GM12878 (cell line): ENCODE data around the gene SIL1. TPM values are rescaled to one million over a fixed set of nuclear protein-coding genes. Genes with fewer than 3 reads are reported as not detected.

Experiments used
- ATAC-seq: fragments of 200-7000 bp; cut with Tn5 transposase; 3 replicates; pipeline ENCODE4 v1.9.1; 2020; ENCODE audit warnings: mild to moderate bottlenecking, moderate library complexity
- BruUV-seq: library from RNA; stranded (reverse); fragments of 400-500 nt; replicated peaks from 2 replicates; lab custom pipeline; 2021; lab: Mats Ljungman, UMichigan
- CTCF ChIA-PET: fragments of 300-600 bp; sonication (Branson Sonifier 250); formaldehyde crosslinking; extraction: SDS; loops from one replicate; lab custom pipeline; 2021; ENCODE audit warnings: inconsistent platforms; lab: Yijun Ruan, JAX
- POLR2A ChIA-PET: fragments of 350-600 bp; formaldehyde crosslinking; extraction: SDS; loops from one replicate; lab custom pipeline; 2021; ENCODE audit warnings: inconsistent platforms; lab: Charles Lee
- RAD21 ChIA-PET: fragments of 300-600 bp; sonication (Branson Sonifier 250); formaldehyde crosslinking; loops from one replicate; lab custom pipeline; 2023; ENCODE audit warnings: antibody characterized with exemption; ENCODE audit not compliant: unreplicated experiment; lab: Charles Lee
- SMC1A ChIA-PET: fragments of 300-600 bp; sonication (Branson Sonifier 250); formaldehyde crosslinking; loops from one replicate; lab custom pipeline; 2023; ENCODE audit not compliant: unreplicated experiment, uncharacterized antibody; lab: Charles Lee
- DNase-seq: peaks from one replicate; pipeline ENCODE4 v3.0.0-alpha.2; 2011; ENCODE audit warnings: low read depth, low spot score
- FAIRE-seq: peaks from 3 replicates; lab custom pipeline; 2011; peaks lifted over from hg19 to GRCh38; lab: Jason Lieb, UNC
- H2AFZ ChIP-seq: 2 replicates; pipeline ENCODE4 v1.6.0; 2011; ENCODE audit warnings: low read depth, low read length, control low read depth; ENCODE audit not compliant: control insufficient read depth
- H3K27ac ChIP-seq: 2 replicates; pipeline ENCODE4 v1.5.1; 2011; ENCODE audit warnings: control low read depth; ENCODE audit not compliant: control insufficient read depth, insufficient read depth
- H3K27me3 ChIP-seq, 2 experiments: replicated peaks in 1 of 2; 2 replicates each; pipeline versions ENCODE4 v1.6.0 to v1.6.1; 2011; ENCODE audit warnings: low read length in 1 of 2; ENCODE audit not compliant: control insufficient read depth in 2 of 2, insufficient read depth in 2 of 2
- H3K36me3 ChIP-seq, 2 experiments: 2 replicates each; pipeline ENCODE4 v1.5.1; 2011; ENCODE audit warnings: low read length in 1 of 2; ENCODE audit not compliant: control insufficient read depth in 2 of 2, insufficient read depth in 2 of 2
- H3K4me1 ChIP-seq: 2 replicates; pipeline ENCODE4 v1.6.1; 2011; ENCODE audit warnings: mild to moderate bottlenecking, low read length, moderate library complexity, mixed read lengths; ENCODE audit not compliant: control insufficient read depth, insufficient read depth
- H3K4me2 ChIP-seq: 2 replicates; pipeline ENCODE4 v1.6.0; 2011; ENCODE audit warnings: control low read depth; ENCODE audit not compliant: control insufficient read depth, insufficient read depth
- H3K4me3 ChIP-seq: fragments of 200-600 bp; sonication (generic); 2 replicates; pipeline ENCODE4 v1.5.1; 2016
- H3K79me2 ChIP-seq: 2 replicates; pipeline ENCODE4 v1.6.0; 2011; ENCODE audit warnings: low read length; ENCODE audit not compliant: control insufficient read depth, insufficient read depth
- H3K9ac ChIP-seq: 2 replicates; pipeline ENCODE4 v1.8.0; 2011; ENCODE audit warnings: low read length, control low read depth, mixed read lengths; ENCODE audit not compliant: control insufficient read depth, insufficient read depth
- H3K9me3 ChIP-seq: replicated peaks from 3 replicates; pipeline ENCODE4 v1.5.1; 2011; ENCODE audit warnings: mild to moderate bottlenecking, low read length; ENCODE audit not compliant: control insufficient read depth, insufficient read depth
- H4K20me1 ChIP-seq: 2 replicates; pipeline ENCODE4 v1.6.0; 2011; ENCODE audit not compliant: control insufficient read depth, insufficient read depth
- CTCF ChIP-seq, 3 experiments: IDR thresholded peaks in 2 of 3; conservative IDR thresholded peaks in 1 of 3; 2 replicates each; pipeline ENCODE4 v1.5.1; 2011; ENCODE audit warnings: low read depth in 3 of 3, low read length in 3 of 3, mild to moderate bottlenecking in 3 of 3, control low read depth in 2 of 3, moderate library complexity in 2 of 3, inconsistent platforms in 1 of 3, mixed read lengths in 1 of 3; ENCODE audit not compliant: control insufficient read depth in 2 of 3, insufficient read depth in 1 of 3; ENCODE audit errors: extremely low read depth in 1 of 3
- ETV6 ChIP-seq, 2 experiments: fragments of 450-650 bp in 1 of 2; IDR thresholded peaks in 1 of 2; conservative IDR thresholded peaks in 1 of 2; 2 replicates each; pipeline ENCODE4 v1.6.1; 2014; ENCODE audit warnings: antibody characterized with exemption in 1 of 2, borderline replicate concordance in 1 of 2, low read depth in 1 of 2, mild to moderate bottlenecking in 1 of 2, moderate library complexity in 1 of 2
- HDAC2 ChIP-seq: fragments of 200-600 bp; sonication (generic); IDR thresholded peaks from 2 replicates; pipeline ENCODE4 v1.6.1; 2017
- JUND ChIP-seq: IDR thresholded peaks from 2 replicates; pipeline ENCODE4 v1.6.1; 2012; ENCODE audit warnings: low read depth, mild to moderate bottlenecking, low read length, improper control_type of control experiment, moderate library complexity
- MTA3 ChIP-seq: IDR thresholded peaks from 2 replicates; pipeline ENCODE4 v1.6.1; 2012; ENCODE audit warnings: low read length, inconsistent platforms, borderline replicate concordance
- RAD21 ChIP-seq: IDR thresholded peaks from 2 replicates; pipeline ENCODE4 v1.6.1; 2011; ENCODE audit warnings: mild to moderate bottlenecking, low read depth, low read length, moderate library complexity; ENCODE audit not compliant: insufficient read depth
- RUNX3 ChIP-seq: IDR thresholded peaks from 2 replicates; pipeline ENCODE4 v1.6.1; 2012; ENCODE audit warnings: low read length, inconsistent platforms
- TCF7 ChIP-seq: IDR thresholded peaks from 2 replicates; pipeline ENCODE4 v1.6.1; 2014; ENCODE audit warnings: antibody characterized with exemption, borderline replicate concordance
- USF2 ChIP-seq: IDR thresholded peaks from 2 replicates; pipeline ENCODE4 v1.6.1; 2011; ENCODE audit warnings: low read depth, low read length, improper control_type of control experiment, borderline replicate concordance
- YY1 ChIP-seq: IDR thresholded peaks from 2 replicates; pipeline ENCODE4 v1.6.1; 2011; ENCODE audit warnings: low read depth, mild to moderate bottlenecking, low read length
- ZSCAN29 ChIP-seq: fragments of 450-650 bp; IDR thresholded peaks from 2 replicates; pipeline ENCODE4 v1.6.1; 2017; ENCODE audit warnings: mild to moderate bottlenecking, moderate library complexity
- WGBS: methylation state at CpG from one replicate; pipeline ENCODE4 v1.1.6; 2016; ENCODE audit warnings: low lambda C conversion rate; ENCODE audit not compliant: insufficient replicate concordance, insufficient coverage; ENCODE audit errors: missing lambda C conversion rate; 5-methylcytosine and 5-hydroxymethylcytosine counted together
- in situ Hi-C: fragments of 300-500 bp; cut with MboI; formaldehyde crosslinking; loops from 9 replicates; pipeline ENCODE4 v1.14.3; 2018; ENCODE audit warnings: mixed read lengths
- intact Hi-C: fragments of 100-400 bp; cut with micrococcal nuclease; formaldehyde crosslinking; loops from one replicate; pipeline ENCODE4 v1.14.2; 2022; ENCODE audit not compliant: unreplicated experiment
- polyA plus RNA-seq, 11 experiments: library from polyadenylated mRNA; depleted of rRNA in 4 of 11; unstranded in 6 of 11; stranded (reverse) in 5 of 11; fragments of >200 nt; fragmentation: Nextera tagmentation in 4 of 11; fragmentation: Illumina TruSeq in 1 of 11; extraction: Ambion mirVana in 4 of 11; extraction: Trizol in 1 of 11; gene quantifications; 1 replicate in 1 of 11; 2 replicates in 10 of 11; pipeline versions ENCODE4 v1.2.1 to v1.2.3, GENCODE V29; 2011 to 2016; ENCODE audit warnings: inconsistent platforms in 2 of 11, missing spikeins in 2 of 11, low read depth in 1 of 11
- total RNA-seq, 4 experiments: library from RNA; depleted of rRNA in 3 of 4; stranded (reverse); fragments of >200 nt in 3 of 4; fragmentation: Illumina TruSeq in 1 of 4; extraction: Trizol in 1 of 4; gene quantifications; 2 replicates each; pipeline versions ENCODE4 v1.2.1 to v1.2.3, GENCODE V29; 2013 to 2021

SIL1 gene
- total and polyA plus RNA-seq, 10 of the 15 experiments (the other 5 are each of a cell fraction or from before 2014, with no cell fraction given): 4.1 to 49.8 (median 29.4) TPM

GRCh38 chr5:139137697-139138096 lies 60.5 kb downstream of the SIL1 start (continued):
- TF ChIP-seq USF2 (no peak), RAD21 (peak; percentile 44; the same call in 1 of the 2 replicates), CTCF (IDR thresholded peaks at IDR 0.05 in 2 of 3, conservative IDR thresholded peaks at IDR 0.05 in 1 of 3; ENCODE audit: control insufficient read depth in 2 of 3, extremely low read depth in 1 of 3, insufficient read depth in 1 of 3, low read depth in 3 of 3, low read length in 3 of 3) (peak; percentile 24 to 36 (median 31); a peak in 3 of 6 replicates), JUND (no peak), ZSCAN29 (no peak), YY1 (0 out of 2 replicates have a peak, but pooled peaks have one; percentile 11), RUNX3 (peak; percentile 35)

GRCh38 chr5:139134906-139135305 lies 63.3 kb downstream of the SIL1 start:
- no TSS peak for BruUV-seq
- Histone ChIP-seq H3K79me2 (no peaks in the 10 kb centered on the region; the same call in 1 of the 2 replicates), H3K9ac (no peak overlapping the region), H3K4me3 (no peak overlapping the region), H3K27ac (no peak overlapping the region), H3K4me1 (peaks cover 8% of the 10 kb centered on the region), H4K20me1 (no peaks in the 10 kb centered on the region; the same call in 1 of the 2 replicates), H3K27me3 (no peaks in the 10 kb centered on the region), H2AFZ (no peak overlapping the region), H3K36me3 (no peaks in the 10 kb centered on the region)
- DNase-seq (no peak), ATAC-seq (no peak), FAIRE-seq (no peak)
- ChIA-PET POLR2A (interaction anchor here (0.6 to 1.0 kb wide), 5 partner anchors 8 to 309 kb away, joined by 3 to 5 read pairs (median 4); no protein-coding TSS in a partner anchor), RAD21 (interaction anchor here (0.9 to 1.6 kb wide), 5 partner anchors 10 to 488 kb away, joined by 3 to 4 read pairs (median 3); no protein-coding TSS in a partner anchor), SMC1A (interaction anchor here (0.6 to 1.7 kb wide), 6 partner anchors 9 to 1194 kb away, joined by 3 to 9 read pairs (median 4); no protein-coding TSS in a partner anchor), CTCF (interaction anchor here (1.5 kb wide), 1 partner anchor 116 kb away, joined by 3 read pairs; no protein-coding TSS in a partner anchor)
- WGBS: 75% methylated on average over 4 of the region's 4 CpGs
- intact Hi-C loops: no loop called here
- TF ChIP-seq TCF7 (no peak), MTA3 (no peak), ETV6 (conservative IDR thresholded peaks at IDR 0.05 in 1 of 2, IDR thresholded peaks at IDR 0.05 in 1 of 2; ENCODE audit: borderline replicate concordance in 1 of 2, low read depth in 1 of 2) (no peak), HDAC2 (no peak)
- TF ChIP-seq, all 136 proteins: peak for 0
- no peak overlapping the region for H3K4me2 ChIP-seq
- in situ Hi-C loops: no loop called here
- no peaks in the 10 kb centered on the region for H3K9me3 ChIP-seq
